ENCODE measurements around the gene C1QC. TPM values are rescaled to one million over a fixed set of nuclear protein-coding genes. Genes with fewer than 3 reads are reported as not detected.

C1QC gene
- total RNA-seq, 1 experiment from 2014 or later = not detected

DNA sequence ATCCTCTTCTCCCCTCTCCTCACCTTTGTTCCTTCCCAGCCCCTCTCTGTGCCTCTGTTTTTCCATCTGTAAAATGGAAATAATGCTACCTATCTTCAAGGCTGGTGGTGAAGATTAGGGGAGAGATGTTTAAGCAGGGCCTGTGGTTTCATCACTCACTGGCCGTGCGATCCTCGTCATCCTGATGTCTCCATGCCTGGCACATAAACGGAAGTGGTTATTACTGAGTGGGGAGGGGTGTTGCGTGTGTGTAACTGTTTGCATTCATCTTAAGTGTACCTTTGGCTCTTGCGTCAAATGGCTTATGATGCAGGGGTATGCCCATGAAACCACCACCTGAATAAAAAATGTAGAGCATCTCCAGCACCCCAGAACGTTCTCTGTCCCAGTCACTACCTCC is 24.2 kb upstream of the C1QC start:
- Histone ChIP-seq H3K9ac (ENCODE audit: extremely low read depth, insufficient read length, low read length) (no peak overlapping the region), H4K91ac (ENCODE audit: insufficient read length, low read depth, low read length) (no peak overlapping the region), H3K4me1 (ENCODE audit: insufficient read depth, low read length) (no peaks in the 10 kb centered on the region; the same call in 1 of the 2 replicates), H2BK20ac (ENCODE audit: low read depth, low read length, poor library complexity, severe bottlenecking) (no peak overlapping the region), H3K27me3 (ENCODE audit: insufficient read depth, low read length) (no peaks in the 10 kb centered on the region), H4K5ac (ENCODE audit: insufficient read length, low read depth, low read length) (no peak overlapping the region), H3K23me2 (ENCODE audit: insufficient read length, low read depth, low read length, poor library complexity, severe bottlenecking) (no peaks in the 10 kb centered on the region), H4K8ac (replicated peaks; ENCODE audit: insufficient read length, low read depth, low read length) (no peak overlapping the region), H3K4me2 (ENCODE audit: insufficient read depth, insufficient read length, low read length) (no peak overlapping the region), H4K20me1 (ENCODE audit: control insufficient read depth, insufficient read depth, insufficient read length) (no peaks in the 10 kb centered on the region), H2AFZ (ENCODE audit: low read length) (no peak overlapping the region), H2BK12ac (ENCODE audit: insufficient read length, low read depth, low read length) (no peak overlapping the region), H3K4ac (ENCODE audit: low read depth, low read length) (no peak overlapping the region), H3K9me3 (ENCODE audit: control insufficient read depth, low read depth, low read length) (no peaks in the 10 kb centered on the region), H3K79me1 (ENCODE audit: insufficient read depth, low read depth, low read length, poor library complexity, severe bottlenecking) (no peaks in the 10 kb centered on the region), H3K23ac (ENCODE audit: insufficient read length, low read depth, low read length) (no peak overlapping the region), H3K27ac (ENCODE audit: insufficient read length, low read depth, low read length) (no peak overlapping the region), H3K56ac (ENCODE audit: insufficient read length, low read depth, low read length) (no peak overlapping the region), H3K79me2 (ENCODE audit: insufficient read depth, low read length) (no peaks in the 10 kb centered on the region), H3T11ph (ENCODE audit: low read length) (no peak overlapping the region), H3K14ac (ENCODE audit: insufficient read depth, low read length) (no peak overlapping the region), H2AK5ac (ENCODE audit: insufficient read length, low read length) (no peak overlapping the region), H2BK5ac (ENCODE audit: insufficient read length, low read length) (no peak overlapping the region), H2BK15ac (ENCODE audit: low read depth, low read length) (no peak overlapping the region), H2BK120ac (ENCODE audit: low read depth, low read length, poor library complexity, severe bottlenecking) (no peak overlapping the region), H3K18ac (ENCODE audit: insufficient read length, low read depth, low read length) (no peak overlapping the region)
- H3K36me3 Mint-ChIP-seq (ENCODE audit: insufficient read depth in 1 of 3, low read depth in 3 of 3) = no peaks in the 10 kb centered on the region
- H3K27ac Mint-ChIP-seq = no peak overlapping the region
- WGBS (ENCODE audit: extremely low coverage, insufficient read length, low lambda C conversion rate) = no CpG with 5 or more reads among the region's 7 CpGs
- H3K27me3 Mint-ChIP-seq (ENCODE audit: low read depth) = peaks cover 21% of the 10 kb centered on the region
- H3K9me3 Mint-ChIP-seq = no peaks in the 10 kb centered on the region; a peak in 1 of 5 replicates
- TF ChIP-seq, protein P1, sequence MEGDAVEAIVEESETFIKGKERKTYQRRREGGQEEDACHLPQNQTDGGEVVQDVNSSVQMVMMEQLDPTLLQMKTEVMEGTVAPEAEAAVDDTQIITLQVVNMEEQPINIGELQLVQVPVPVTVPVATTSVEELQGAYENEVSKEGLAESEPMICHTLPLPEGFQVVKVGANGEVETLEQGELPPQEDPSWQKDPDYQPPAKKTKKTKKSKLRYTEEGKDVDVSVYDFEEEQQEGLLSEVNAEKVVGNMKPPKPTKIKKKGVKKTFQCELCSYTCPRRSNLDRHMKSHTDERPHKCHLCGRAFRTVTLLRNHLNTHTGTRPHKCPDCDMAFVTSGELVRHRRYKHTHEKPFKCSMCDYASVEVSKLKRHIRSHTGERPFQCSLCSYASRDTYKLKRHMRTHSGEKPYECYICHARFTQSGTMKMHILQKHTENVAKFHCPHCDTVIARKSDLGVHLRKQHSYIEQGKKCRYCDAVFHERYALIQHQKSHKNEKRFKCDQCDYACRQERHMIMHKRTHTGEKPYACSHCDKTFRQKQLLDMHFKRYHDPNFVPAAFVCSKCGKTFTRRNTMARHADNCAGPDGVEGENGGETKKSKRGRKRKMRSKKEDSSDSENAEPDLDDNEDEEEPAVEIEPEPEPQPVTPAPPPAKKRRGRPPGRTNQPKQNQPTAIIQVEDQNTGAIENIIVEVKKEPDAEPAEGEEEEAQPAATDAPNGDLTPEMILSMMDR (conservative IDR thresholded peaks at IDR 0.05) = no peak
- H3K4me3 Mint-ChIP-seq = no peak overlapping the region
- H3K4me1 Mint-ChIP-seq = peaks cover 7 to 19% of the 10 kb centered on the region in 2 experiments
- no peak for DNase-seq

All from H9 (cell line).